KOPT-K1 (cell line): Measurements from ENCODE around the gene PHACTR4.
A peak's percentile ranks its signal among the peaks of the same experiment; 100 is the strongest.

Source experiments
- H3K27ac ChIP-seq: fragments of 200-600 bp; sonication (generic); 2 replicates; pipeline ENCODE4 v1.5.1; 2016; ENCODE audit warnings: antibody characterized with exemption, mild to moderate bottlenecking, low read depth, low read length; ENCODE audit not compliant: poor library complexity, severe bottlenecking
- H3K36me3 ChIP-seq: fragments of 200-600 bp; sonication (generic); 2 replicates; pipeline ENCODE4 v1.5.1; 2017; ENCODE audit warnings: antibody characterized with exemption, mild to moderate bottlenecking, low read length, moderate library complexity; ENCODE audit not compliant: insufficient read depth
- H3K9me3 ChIP-seq: fragments of 200-600 bp; sonication (generic); 2 replicates; pipeline ENCODE4 v1.5.1; 2017; ENCODE audit warnings: antibody characterized with exemption, low read length, mild to moderate bottlenecking; ENCODE audit not compliant: insufficient read depth, poor library complexity, severe bottlenecking

PHACTR4 gene

DNA sequence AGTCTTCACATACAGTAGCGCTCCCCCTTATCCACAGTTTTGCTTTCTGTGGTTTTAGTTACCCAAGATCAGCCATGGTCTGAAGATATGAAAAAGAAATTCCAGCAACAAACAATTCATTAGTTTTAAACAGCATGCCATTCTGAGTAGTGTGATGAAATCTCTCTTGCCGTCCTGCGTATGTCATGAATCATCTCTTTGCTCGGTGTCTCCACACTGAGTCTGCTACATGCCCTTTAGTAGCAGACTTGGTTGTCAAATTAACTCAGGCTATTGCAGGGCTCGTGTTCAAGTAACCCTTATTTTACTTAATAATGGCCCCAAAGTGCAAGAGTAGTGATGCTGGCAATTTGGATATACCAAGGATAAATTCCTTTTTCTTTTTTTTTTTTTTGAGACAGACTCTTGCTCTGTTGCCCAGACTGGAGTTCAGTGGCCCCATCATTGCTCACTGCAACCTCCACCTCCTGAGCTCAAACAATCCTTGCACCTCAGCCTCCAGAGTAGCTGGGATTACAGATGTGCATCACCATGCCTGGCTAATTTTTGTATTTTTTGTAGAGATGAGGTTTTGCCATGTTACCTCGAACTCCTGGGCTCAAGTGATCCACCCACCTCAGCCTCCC, 22.6 kb downstream of the PHACTR4 start:
- Histone ChIP-seq H3K36me3 (peaks cover 13% of the 10 kb centered on the region), H3K27ac (no peak overlapping the region), H3K9me3 (no peaks in the 10 kb centered on the region)

DNA sequence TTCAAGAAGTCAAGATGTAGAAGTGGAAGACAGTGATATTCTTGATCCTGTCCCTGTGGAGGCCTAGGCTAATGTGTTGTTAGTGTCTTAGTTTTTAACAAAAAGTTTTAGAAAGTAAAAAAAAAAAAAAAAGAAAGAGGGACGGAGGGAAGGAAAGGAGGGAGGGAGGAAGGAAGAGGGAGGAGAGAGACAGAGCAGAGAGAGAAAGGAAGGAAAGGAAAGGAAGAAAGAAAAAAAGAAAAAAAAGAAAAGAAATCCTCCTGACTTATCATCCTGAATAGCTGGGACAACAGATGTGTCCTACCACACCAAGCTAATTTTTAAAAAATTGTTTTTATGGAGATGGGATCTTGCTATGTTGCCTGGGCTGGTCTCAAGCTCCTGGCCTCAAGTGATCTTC, 24.6 kb downstream of the PHACTR4 start:
- no peaks in the 10 kb centered on the region for H3K9me3 ChIP-seq
- peaks cover 25% of the 10 kb centered on the region for H3K36me3 ChIP-seq
- no peak overlapping the region for H3K27ac ChIP-seq

GRCh38 chr1:28395181-28395580, 25.6 kb downstream of the PHACTR4 start:
- Histone ChIP-seq H3K27ac (no peak overlapping the region), H3K9me3 (no peaks in the 10 kb centered on the region), H3K36me3 (peaks cover 25% of the 10 kb centered on the region)

- no peaks in the 10 kb centered on the region for H3K9me3 ChIP-seq
- H3K36me3 ChIP-seq: peaks cover 15% of the 10 kb centered on the region
- no peak overlapping the region for H3K27ac ChIP-seq
Measured at GRCh38 chr1:28401760-28402159, 32.2 kb downstream of the PHACTR4 start.

DNA sequence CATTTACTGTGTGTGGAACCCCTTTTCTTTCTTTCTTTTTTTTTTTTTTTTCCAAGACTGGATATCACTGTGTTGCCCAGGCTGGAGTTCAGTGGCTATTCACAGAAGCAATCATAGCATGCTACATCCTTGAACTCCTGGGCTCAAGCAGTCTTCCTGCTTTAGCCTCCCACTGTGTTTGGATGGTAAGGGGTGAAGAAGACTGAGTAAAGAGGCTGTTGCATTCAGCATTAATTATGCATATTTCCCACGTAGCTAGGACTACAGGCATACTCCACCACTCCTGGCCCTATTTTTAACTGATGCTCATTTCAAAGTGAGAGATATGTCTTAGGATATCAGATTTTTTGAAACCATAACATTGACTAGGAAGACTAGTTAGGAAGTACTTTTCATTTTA, 39.5 kb downstream of the PHACTR4 start:
- H3K27ac ChIP-seq: no peak overlapping the region
- peaks cover 21% of the 10 kb centered on the region for H3K36me3 ChIP-seq
- H3K9me3 ChIP-seq: no peaks in the 10 kb centered on the region

DNA sequence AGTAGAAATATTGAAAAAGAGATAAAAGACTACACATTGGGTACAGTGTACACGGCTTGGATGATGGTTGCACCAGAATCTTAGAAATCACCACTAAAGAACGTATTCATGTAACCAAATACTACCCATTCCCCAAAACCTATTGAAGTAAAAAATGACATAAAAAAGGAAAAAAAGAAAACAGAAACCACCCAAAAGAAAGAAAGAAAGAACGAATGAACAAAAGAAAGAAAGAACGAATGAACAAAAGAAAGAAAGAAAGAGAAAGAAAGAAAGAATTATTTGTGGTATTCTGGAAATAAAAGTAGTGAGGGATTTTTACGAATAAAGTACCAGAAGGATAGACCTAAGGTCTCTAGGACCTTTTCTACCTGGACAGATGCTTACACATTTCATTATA, 42.1 kb downstream of the PHACTR4 start:
- no peak overlapping the region for H3K27ac ChIP-seq
- H3K36me3 ChIP-seq: peaks cover 21% of the 10 kb centered on the region
- no peaks in the 10 kb centered on the region for H3K9me3 ChIP-seq

GRCh38 chr1:28412731-28413130, 43.2 kb downstream of the PHACTR4 start:
- Histone ChIP-seq H3K9me3 (no peaks in the 10 kb centered on the region), H3K27ac (no peak overlapping the region)

GRCh38 chr1:28416509-28417194, 47.1 kb downstream of the PHACTR4 start:
- H3K9me3 ChIP-seq: no peaks in the 10 kb centered on the region
- peak overlapping the region; percentile 73 for H3K27ac ChIP-seq
- H3K36me3 ChIP-seq: peaks cover 1% of the 10 kb centered on the region; the same call in 1 of the 2 replicates

More at GRCh38 chr1:28412731-28413130, 43.2 kb downstream of the PHACTR4 start:
- H3K36me3 ChIP-seq: peaks cover 21% of the 10 kb centered on the region

DNA sequence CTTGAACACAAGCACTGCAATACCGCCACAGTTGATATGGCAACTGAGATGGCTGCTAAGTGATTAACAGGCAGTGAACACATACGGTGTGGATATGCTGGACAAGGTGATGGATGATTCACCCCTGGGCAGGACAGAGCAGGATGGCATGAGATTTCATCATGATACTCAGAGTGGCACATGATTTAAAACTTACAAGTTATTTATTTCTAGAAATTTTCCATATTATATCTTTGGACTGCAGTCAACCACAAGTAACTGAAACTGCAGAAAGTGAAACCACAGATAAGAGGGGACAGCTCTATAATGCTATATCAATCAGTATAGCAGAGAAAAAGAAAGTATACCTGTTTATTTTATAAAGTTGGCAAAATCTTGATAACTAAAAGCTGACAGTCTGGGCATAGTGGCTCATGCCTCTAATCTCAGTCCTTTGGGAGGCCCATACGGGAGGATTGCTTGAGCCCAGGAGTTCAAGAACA, 47.9 kb downstream of the PHACTR4 start:
- Histone ChIP-seq H3K27ac (peak overlapping the region; percentile 73), H3K9me3 (no peaks in the 10 kb centered on the region), H3K36me3 (no peaks in the 10 kb centered on the region)

DNA sequence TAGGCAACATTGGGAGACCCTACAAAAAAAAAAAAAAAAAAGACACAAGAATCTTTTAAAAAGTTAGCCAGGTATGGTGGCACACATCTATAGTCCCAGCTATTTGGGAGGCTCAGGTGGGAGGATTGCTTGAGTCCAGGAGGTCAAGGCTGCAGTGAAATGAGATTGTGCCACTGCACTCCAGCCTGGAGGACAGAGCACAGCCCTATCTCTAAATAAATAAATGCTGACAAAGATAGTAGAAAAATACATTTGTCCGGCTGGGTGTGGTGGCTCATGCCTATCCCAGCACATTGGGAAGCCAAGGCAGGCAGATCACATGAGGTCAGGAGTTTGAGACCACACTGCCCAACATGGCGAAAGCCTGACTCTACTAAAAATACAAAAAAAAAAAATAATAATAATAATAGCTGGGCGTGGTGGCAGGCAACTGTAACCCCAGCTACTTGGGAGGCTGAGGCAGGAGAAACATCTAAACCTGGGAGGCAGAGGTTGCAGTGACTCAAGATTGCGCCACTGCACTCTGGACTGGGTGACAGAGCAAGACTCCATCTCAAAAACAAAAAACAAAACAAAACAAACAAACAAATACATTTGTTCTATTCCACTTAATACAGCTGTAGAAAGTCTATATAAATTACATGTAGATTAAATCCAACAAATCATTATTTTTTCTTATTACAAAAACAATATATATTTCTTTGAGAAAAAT, 48.5 kb downstream of the PHACTR4 start:
- H3K27ac ChIP-seq: peak overlapping the region; percentile 73

GRCh38 chr1:28421744-28422143, 52.2 kb downstream of the PHACTR4 start:
- no peak overlapping the region for H3K27ac ChIP-seq
- H3K36me3 ChIP-seq: no peaks in the 10 kb centered on the region
- no peaks in the 10 kb centered on the region for H3K9me3 ChIP-seq

More for the DNA sequence above, 48.5 kb downstream of the PHACTR4 start:
- no peaks in the 10 kb centered on the region for H3K9me3 ChIP-seq
- H3K36me3 ChIP-seq: no peaks in the 10 kb centered on the region

- Histone ChIP-seq H3K27ac (no peak overlapping the region), H3K36me3 (no peaks in the 10 kb centered on the region), H3K9me3 (no peaks in the 10 kb centered on the region)
Measured at GRCh38 chr1:28426831-28427230, 57.3 kb downstream of the PHACTR4 start.

GRCh38 chr1:28428012-28428411, 58.5 kb downstream of the PHACTR4 start:
- Histone ChIP-seq H3K36me3 (no peaks in the 10 kb centered on the region), H3K9me3 (no peaks in the 10 kb centered on the region), H3K27ac (no peak overlapping the region)

DNA sequence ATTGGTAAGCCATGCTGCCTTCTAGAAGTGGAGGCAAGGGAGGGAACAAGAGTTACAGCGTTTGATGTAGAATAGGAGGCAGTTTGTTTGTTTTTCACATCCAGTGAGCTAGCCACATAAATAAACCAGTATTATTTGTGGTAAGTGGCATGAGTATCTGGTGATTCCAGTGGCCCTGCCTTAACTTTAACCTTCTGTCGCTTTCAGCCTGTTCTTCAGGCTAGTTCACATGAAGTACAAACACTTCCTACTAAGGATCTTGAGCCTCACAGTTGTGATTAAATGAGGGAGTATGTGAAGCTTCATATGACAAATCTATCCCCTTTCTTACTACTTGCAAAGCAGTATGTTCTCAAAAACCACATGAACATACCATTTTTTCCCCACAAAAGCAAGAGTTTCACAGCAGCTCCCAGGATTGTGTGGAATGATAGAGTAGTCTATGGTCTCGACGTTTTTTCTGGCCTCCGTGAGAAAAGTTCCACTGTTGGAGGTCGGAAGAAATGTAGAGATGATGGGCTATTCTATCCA, 59.5 kb downstream of the PHACTR4 start:
- Histone ChIP-seq H3K9me3 (no peaks in the 10 kb centered on the region), H3K27ac (no peak overlapping the region), H3K36me3 (no peaks in the 10 kb centered on the region)

DNA sequence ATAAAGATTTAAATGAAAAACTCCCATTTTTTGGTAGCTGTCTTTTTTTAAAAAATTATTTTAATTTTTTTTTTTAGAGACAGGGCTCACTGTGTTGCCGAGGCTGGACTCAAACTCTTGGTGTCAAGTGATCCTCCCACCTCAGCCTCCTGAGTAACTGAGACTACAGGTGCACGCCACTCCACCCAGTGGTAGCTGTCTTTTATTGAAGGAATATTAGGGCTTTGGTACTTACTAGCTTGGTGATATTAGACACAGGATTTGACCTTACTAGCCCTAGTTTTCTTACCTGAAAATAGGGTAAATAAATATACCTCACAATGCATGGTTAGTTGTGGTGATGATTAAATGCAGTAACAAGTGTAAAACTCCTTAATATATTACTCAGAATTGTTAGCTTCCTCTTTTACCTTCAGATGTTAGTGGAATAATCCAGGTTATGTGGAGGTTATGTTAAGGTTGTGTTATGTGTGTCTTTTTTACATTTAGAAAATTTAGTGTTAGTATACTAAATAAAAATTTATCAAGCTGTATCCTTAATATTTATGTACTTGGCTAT, 66.8 kb downstream of the PHACTR4 start:
- 0 out of 2 replicates have a peak, but pooled peaks cover 5% of the 10 kb centered on the region for H3K36me3 ChIP-seq
- no peaks in the 10 kb centered on the region for H3K9me3 ChIP-seq
- H3K27ac ChIP-seq: no peak overlapping the region
